ENCODE data around the gene PPP1CC. TPM values are rescaled to one million over a fixed set of nuclear protein-coding genes. Genes with fewer than 3 reads are reported as not detected.

The PPP1CC gene
- total RNA-seq, 1 donor from 2014 or later = 174 TPM

GRCh38 chr12:110677206-110677911 lies 65.3 kb downstream of the PPP1CC start:
- Mint-ChIP-seq H3K36me3 (no peaks in the 10 kb centered on the region), H3K4me3 (no peak overlapping the region), H3K27me3 (no peaks in the 10 kb centered on the region), H3K4me1 (ENCODE audit: unreplicated experiment) (no peaks in the 10 kb centered on the region), H3K27ac (no peak overlapping the region), H3K9me3 (no peaks in the 10 kb centered on the region)
- no peak for DNase-seq (ENCODE audit: extremely low spot score, unreplicated experiment)
- no peak for TF ChIP-seq CTCF (conservative IDR thresholded peaks at IDR 0.05)

DNA sequence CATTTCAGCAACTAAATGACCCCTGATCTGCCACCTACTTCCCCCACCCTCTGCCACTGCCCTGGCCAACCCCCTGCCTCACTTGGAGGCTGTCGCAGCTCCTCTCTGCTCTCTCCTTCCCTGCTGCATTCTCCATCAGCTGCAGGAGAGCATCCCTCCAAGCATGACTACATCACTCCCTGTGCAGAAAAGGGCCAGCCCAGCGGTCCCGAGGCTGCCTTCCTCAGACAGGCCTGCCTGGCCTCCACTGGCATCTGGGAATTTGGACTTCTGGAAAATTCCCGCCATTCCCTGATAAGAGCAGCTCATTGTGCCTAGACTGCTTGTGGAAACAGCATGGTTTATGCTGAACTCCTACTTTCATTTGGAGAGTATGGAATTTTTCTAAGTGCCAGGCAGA lies 66.5 kb downstream of the PPP1CC start:
- no peaks in the 10 kb centered on the region for H3K9me3 Mint-ChIP-seq
- DNase-seq (ENCODE audit: extremely low spot score, unreplicated experiment) = no peak
- TF ChIP-seq CTCF (conservative IDR thresholded peaks at IDR 0.05) = no peak
- no peaks in the 10 kb centered on the region for H3K36me3 Mint-ChIP-seq
- H3K27ac Mint-ChIP-seq = no peak overlapping the region
- H3K4me3 Mint-ChIP-seq = no peak overlapping the region
- H3K4me1 Mint-ChIP-seq (ENCODE audit: unreplicated experiment) = no peaks in the 10 kb centered on the region
- no peaks in the 10 kb centered on the region for H3K27me3 Mint-ChIP-seq

- no peaks in the 10 kb centered on the region for H3K4me1 Mint-ChIP-seq (ENCODE audit: unreplicated experiment)
- H3K36me3 Mint-ChIP-seq = no peaks in the 10 kb centered on the region
- H3K9me3 Mint-ChIP-seq = no peaks in the 10 kb centered on the region
- no peak overlapping the region for H3K4me3 Mint-ChIP-seq
- DNase-seq (ENCODE audit: extremely low spot score, unreplicated experiment) = no peak
- no peaks in the 10 kb centered on the region for H3K27me3 Mint-ChIP-seq
- no peak overlapping the region for H3K27ac Mint-ChIP-seq
- no peak for TF ChIP-seq CTCF (conservative IDR thresholded peaks at IDR 0.05)
Measured at GRCh38 chr12:110670161-110670701, 72.5 kb downstream of the PPP1CC start.

Other genes with a start within 250 kb of the PPP1CC start
- gene VPS29, start 240.8 kb downstream of the PPP1CC start, total RNA-seq (ENCODE audit: low replicate concordance) = 72.6 and 84.7 TPM in 2 replicates
- 0.12 and 0.46 TPM in 2 replicates for gene RAD9B, start 240.6 kb downstream of the PPP1CC start, total RNA-seq (ENCODE audit: low replicate concordance)
- gene PPTC7, start 159.6 kb downstream of the PPP1CC start, total RNA-seq (ENCODE audit: low replicate concordance) = 14.5 and 14.8 TPM in 2 replicates
- 33.4 and 63.9 TPM in 2 replicates for gene TCTN1, start 128.8 kb downstream of the PPP1CC start, total RNA-seq (ENCODE audit: low replicate concordance)
- 0.64 and 3.1 TPM in 2 replicates for gene HVCN1, start 53.8 kb downstream of the PPP1CC start, total RNA-seq (ENCODE audit: low replicate concordance)
- not detected in 2 replicates for gene CCDC63, start 104.1 kb upstream of the PPP1CC start, total RNA-seq (ENCODE audit: low replicate concordance)
- not detected in 2 replicates for gene MYL2, start 177.7 kb upstream of the PPP1CC start, total RNA-seq (ENCODE audit: low replicate concordance)

All from type B pancreatic cell (in vitro differentiated cells).